ENCODE results near the gene CDS2. TPM values are rescaled to one million over a fixed set of nuclear protein-coding genes. Genes with fewer than 3 reads are reported as not detected.

The CDS2 gene
- total RNA-seq, 2 experiments from 2014 or later: 37.5 to 41.9 TPM

DNA sequence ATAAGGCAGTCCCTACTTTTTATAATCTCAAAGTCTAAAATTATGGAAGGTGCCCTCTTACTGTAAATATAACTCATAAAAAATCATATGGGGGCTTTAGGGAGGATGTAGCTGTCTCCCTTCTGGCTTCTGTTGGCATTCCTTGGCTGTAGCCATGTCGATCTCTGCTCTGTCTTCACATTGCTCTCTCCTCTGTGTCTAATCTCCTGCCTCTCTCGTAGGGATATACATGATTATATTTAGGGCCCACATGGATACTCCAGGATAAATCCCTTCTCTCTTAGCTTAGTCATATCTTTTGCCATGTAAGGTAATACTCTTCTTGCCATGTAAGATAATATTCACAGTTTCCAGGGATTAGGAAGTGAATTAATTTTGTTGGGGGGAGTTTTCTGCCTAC, 28.6 kb downstream of the CDS2 start:
- H3K4me1 Mint-ChIP-seq: peaks cover 47% of the 10 kb centered on the region
- no peak overlapping the region for H3K27ac Mint-ChIP-seq

DNA sequence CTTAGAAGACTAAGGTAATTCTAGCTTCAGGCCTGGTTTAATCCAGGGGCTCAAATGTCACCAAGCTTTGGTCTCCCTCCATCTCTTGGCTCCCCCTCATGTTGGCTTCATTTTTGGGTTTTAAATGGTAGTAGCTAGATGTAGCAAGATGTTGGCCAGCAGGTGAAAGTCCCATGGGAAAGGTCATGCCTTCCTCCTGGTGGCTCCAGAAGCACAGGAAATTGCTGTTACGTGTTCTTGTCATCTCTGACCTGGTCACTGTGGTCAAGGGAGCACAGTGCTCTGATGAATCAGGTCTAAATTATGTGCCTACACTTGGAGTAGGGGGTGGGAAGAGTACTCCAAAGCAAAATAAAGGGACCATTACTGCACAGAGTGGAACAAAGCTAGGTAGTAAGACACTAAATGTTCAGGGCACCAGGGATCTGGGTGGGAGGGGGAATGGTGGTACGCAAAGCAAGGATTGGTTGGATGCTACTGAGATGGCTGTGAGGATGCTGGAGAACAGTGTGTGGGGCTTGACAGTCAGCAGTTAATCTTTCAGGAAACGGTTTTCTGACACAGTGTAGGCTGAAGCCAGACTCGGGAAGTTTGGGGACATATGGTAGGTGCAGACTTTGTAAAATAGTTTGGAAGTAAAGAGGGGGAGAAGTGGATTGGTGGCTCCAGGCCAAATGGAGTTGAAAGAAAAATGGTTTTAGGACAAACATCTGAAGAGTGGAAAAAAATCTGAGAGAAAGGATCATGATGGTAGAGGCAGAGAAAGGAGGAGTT, 30.1 kb downstream of the CDS2 start:
- H3K4me3 Mint-ChIP-seq: no peak overlapping the region
- H3K4me1 Mint-ChIP-seq: peaks cover 55% of the 10 kb centered on the region
- no peak for DNase-seq
- H3K27me3 Mint-ChIP-seq: no peaks in the 10 kb centered on the region
- H3K27ac Mint-ChIP-seq: no peak overlapping the region
- H3K36me3 Mint-ChIP-seq: peaks cover 4% of the 10 kb centered on the region
- no peaks in the 10 kb centered on the region for H3K9me3 Mint-ChIP-seq

More for the DNA sequence above, 28.6 kb downstream of the CDS2 start:
- DNase-seq: no peak
- Mint-ChIP-seq H3K36me3 (peaks cover 4% of the 10 kb centered on the region), H3K9me3 (no peaks in the 10 kb centered on the region), H3K4me3 (no peak overlapping the region), H3K27me3 (no peaks in the 10 kb centered on the region)

DNA sequence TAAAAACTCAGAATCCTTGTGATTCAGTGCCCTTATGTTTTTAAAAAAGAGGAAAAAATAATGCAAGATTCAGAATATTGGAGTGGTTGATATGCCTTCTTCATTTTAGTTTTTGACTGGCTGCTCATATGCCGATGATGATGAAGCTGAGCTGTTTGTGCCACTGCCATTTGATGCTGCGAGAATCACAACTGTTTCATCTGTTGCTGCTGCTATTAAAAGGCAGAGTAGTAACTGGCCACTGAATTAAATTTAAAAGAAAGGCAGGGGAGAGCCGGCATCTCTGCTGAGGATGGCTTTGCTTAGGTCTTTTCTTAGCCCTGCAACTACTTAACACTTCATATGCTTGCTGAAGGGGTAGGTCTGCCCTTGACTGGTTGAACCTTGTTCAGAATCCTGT, 33.1 kb downstream of the CDS2 start:
- no peak for DNase-seq
- H3K4me3 Mint-ChIP-seq: no peak overlapping the region
- H3K9me3 Mint-ChIP-seq: no peaks in the 10 kb centered on the region
- H3K4me1 Mint-ChIP-seq: peaks cover 45% of the 10 kb centered on the region
- H3K27ac Mint-ChIP-seq: no peak overlapping the region
- H3K27me3 Mint-ChIP-seq: no peaks in the 10 kb centered on the region
- no peaks in the 10 kb centered on the region for H3K36me3 Mint-ChIP-seq

DNA sequence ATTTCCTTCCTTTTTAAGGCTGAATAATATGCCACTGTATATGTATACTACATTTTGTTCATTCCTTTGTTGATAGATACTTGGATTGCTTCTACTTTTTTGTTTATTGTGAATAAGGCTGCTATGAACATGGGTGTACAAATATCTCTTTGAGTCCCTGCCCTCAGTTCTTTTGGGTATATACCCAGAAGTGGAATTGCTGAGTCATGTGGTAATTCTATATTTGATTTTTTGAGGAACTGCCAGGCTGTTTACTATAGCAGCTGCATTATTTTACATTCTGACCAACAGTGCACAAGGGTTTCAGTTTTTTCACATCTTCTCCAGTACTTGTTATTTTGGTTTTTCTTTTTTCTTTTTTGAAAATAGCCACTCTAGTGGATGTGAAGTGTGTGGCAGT, 34.1 kb downstream of the CDS2 start:
- no peak overlapping the region for H3K4me3 Mint-ChIP-seq

DNA sequence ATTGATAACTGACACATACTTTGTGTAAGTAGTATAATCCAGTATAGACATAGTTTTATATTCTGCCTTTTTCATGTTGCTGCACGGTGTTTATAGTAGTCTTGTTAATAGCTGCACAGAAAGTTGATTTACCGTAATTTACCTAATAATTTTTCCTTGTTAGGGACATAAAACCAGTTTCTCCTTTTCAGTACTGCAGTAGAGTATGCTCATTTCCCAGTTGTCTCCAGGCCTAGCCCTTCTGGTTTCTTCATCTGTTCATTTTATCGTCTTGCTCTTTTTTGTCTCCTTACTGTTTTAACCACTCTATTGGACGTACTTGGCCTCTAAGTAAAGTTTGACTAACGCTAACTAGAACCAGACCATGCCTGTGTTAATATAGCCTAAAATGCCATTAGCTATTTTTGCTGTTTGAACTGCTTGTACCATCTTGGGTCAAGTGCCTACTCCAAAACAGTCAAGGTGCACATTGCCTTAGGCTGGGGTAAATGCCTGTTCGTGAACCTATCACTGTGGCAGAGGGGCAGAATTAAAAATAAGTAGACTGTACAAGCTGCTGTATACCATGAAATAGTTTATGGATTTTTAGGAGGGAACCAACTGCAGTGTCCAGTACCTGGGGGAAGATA, 34.8 kb downstream of the CDS2 start:
- Mint-ChIP-seq H3K4me1 (peaks cover 44% of the 10 kb centered on the region), H3K27me3 (no peaks in the 10 kb centered on the region), H3K4me3 (no peak overlapping the region), H3K36me3 (no peaks in the 10 kb centered on the region), H3K27ac (no peak overlapping the region), H3K9me3 (no peaks in the 10 kb centered on the region)
- no peak for DNase-seq

More for the DNA sequence above, 34.1 kb downstream of the CDS2 start:
- Mint-ChIP-seq H3K36me3 (no peaks in the 10 kb centered on the region), H3K9me3 (no peaks in the 10 kb centered on the region), H3K27me3 (no peaks in the 10 kb centered on the region), H3K27ac (no peak overlapping the region), H3K4me1 (peaks cover 43% of the 10 kb centered on the region)
- DNase-seq: no peak

DNA sequence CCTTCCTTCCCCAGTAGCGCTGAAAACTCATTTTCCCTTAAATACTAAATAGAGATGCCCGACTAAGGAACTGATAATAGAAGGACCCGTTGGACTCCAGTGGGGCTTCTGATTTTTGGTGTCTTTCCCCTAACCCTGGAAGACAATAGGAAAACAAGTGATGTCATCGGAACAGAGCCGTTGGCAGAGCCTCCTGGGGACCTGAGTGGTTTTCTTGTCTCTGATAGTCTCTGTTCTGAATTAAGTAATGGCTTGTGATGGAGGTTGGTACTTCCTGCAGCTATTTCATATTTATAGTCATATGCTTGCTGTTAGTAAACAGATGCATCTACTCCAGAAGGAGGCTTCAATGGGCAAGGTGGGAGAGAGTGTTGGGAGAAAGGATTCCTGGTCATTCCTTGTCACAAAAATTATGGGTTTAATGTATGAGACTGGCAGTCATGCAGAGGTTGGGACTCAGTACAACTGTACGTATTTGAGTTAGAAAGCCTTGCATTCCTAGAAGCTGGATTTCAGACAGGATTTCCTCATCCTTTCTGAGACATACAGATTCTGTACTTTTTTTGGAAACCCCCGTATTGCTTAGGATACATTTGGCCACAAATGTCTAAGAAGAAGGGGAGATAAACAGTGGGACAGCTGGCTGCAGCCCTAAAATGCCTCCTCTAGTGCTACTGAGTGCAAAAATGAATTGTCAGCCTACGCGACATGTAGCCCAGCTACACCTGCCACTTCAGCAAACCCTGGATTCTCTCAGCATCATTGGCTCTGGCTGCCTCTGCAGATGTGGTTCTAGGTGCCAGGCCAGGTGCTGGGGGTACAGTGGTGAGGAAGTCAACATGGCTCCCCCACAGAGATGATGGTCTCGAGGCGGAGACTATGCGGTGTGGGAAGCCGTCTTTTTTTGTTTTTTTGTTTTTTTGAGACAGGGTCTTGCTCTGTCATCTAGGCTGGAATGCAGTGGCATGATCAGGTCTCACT, 38.1 kb downstream of the CDS2 start:
- Mint-ChIP-seq H3K27ac (no peak overlapping the region), H3K4me1 (peaks cover 63% of the 10 kb centered on the region), H3K36me3 (no peaks in the 10 kb centered on the region)

DNA sequence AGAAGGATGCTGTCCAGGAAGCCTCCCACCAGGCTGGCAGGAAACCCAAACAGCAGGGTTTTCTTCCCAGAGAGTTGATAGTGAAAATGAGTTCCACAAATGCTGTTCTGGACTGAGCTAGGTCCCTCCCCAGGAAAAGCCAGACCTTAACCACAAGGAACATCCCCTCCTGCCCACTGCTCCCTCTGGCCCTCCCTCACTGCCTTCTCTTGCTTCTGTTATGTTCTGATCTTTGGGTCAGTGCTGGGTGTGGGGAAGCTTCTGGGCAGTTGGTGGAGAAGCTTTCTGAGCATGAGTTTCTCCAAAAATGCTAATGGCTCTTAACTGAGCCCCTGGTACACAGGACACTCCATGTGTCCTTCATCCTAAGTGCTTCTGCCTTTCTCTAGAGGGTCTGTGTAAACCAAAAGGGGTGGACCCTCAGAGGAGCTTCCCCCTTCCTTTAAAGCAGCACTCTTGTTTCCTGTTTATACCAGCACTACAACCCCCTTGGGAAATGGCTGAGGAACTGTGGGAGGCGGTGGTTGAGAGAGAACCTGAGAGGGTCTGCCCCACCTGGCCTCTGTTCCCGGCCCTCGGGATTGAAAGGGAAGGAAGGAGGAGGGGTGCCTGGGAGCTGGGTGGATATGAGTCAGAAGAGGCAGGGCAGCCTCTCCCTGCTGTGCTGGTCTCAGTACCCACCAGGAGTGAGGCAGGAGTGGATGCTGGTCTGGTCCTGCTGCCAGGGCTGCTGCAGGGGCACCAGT, 42.0 kb downstream of the CDS2 start:
- Mint-ChIP-seq H3K4me3 (peak overlapping the region; percentile 16), H3K27ac (peak overlapping the region; percentile 59), H3K4me1 (peaks cover 64% of the 10 kb centered on the region), H3K36me3 (no peaks in the 10 kb centered on the region), H3K9me3 (no peaks in the 10 kb centered on the region), H3K27me3 (no peaks in the 10 kb centered on the region)
- no peak for DNase-seq

More for the DNA sequence above, 38.1 kb downstream of the CDS2 start:
- Mint-ChIP-seq H3K4me3 (no peak overlapping the region), H3K9me3 (no peaks in the 10 kb centered on the region), H3K27me3 (no peaks in the 10 kb centered on the region)
- DNase-seq: no peak

DNA sequence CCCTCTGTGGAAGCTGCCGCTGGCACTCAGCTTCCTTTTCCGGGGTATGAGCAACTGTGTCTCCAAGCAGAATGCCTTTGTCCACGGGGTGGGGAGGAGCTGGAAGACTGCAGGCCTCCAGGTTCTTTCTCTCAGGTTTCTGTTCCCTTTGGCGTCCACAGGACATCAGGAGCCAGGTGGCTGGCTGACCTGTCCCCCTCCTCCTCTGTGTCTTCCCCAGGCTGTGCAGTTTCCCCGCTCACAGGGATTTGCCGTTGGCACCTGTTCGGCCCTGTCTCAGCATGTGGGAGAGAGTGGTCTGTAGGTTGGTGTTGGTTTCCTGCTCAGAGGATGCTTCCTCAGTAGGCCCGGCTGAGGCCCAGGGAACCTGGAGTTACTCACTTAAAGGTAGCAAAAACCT, 43.5 kb downstream of the CDS2 start:
- H3K4me1 Mint-ChIP-seq: peaks cover 55% of the 10 kb centered on the region
- no peaks in the 10 kb centered on the region for H3K27me3 Mint-ChIP-seq
- no peak for DNase-seq
- H3K4me3 Mint-ChIP-seq: no peak overlapping the region
- no peaks in the 10 kb centered on the region for H3K36me3 Mint-ChIP-seq
- no peaks in the 10 kb centered on the region for H3K9me3 Mint-ChIP-seq
- peak overlapping the region; percentile 22 for H3K27ac Mint-ChIP-seq

DNA sequence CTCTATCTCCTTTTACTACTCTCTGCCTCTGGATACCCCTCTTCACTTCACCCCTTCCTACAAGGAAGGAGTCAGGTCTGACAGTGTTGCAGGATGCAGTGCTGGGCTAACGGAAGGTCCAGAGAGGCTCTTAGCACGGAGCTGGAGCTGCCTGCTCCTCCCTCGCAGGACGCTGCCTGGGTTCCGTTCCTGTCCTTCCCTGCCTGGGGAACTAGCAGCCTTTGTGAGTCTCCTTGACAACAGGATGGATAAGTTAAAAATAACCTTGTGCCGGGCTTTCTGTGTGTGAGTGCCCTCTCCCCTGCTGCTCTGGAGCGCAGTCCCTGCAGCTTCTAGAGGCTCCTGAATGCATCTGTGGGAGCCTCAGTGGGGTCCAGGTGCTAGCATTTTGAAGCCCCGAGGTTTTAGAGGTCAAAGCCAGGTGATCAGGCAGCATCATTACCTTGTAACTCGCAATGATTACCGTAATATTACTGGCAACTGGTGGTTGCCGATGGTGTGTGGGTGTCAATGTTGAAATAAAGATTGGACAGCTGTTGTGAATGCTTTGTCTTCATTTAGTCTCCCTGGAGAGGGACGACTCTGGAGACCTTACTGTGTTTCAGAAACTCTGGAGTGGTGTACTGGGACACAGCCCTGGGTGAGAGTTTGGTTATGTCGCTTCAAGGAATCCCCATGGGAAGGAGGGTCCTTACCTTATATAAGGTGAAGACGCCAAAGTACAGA, 44.4 kb downstream of the CDS2 start:
- Mint-ChIP-seq H3K4me3 (no peak overlapping the region), H3K27ac (no peak overlapping the region)

DNA sequence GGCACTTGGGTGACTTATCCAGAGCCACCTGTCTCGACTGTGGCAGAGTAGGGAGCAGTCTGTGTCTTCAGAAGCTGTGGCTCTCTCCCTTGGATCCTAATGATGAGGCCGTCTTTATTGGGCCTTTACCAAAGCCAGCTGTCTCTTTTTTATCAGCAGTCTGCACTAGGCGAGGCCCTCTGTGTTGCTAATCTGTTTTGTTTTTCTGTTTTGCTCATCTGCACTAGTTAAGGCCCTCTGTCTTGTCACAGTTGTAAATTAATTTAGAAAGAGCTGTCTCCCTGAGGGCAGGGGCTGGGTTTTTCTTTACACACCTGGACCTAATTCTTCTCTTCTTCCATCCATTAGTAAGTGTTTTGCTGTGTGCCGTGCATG, 45.0 kb downstream of the CDS2 start:
- Mint-ChIP-seq H3K27ac (no peak overlapping the region), H3K4me1 (peaks cover 41% of the 10 kb centered on the region), H3K4me3 (no peak overlapping the region), H3K27me3 (no peaks in the 10 kb centered on the region), H3K9me3 (no peaks in the 10 kb centered on the region), H3K36me3 (peaks cover 5% of the 10 kb centered on the region)
- DNase-seq: no peak

More for the DNA sequence above, 44.4 kb downstream of the CDS2 start:
- no peaks in the 10 kb centered on the region for H3K27me3 Mint-ChIP-seq
- H3K9me3 Mint-ChIP-seq: no peaks in the 10 kb centered on the region
- H3K4me1 Mint-ChIP-seq: peaks cover 47% of the 10 kb centered on the region
- DNase-seq: no peak
- H3K36me3 Mint-ChIP-seq: no peaks in the 10 kb centered on the region

DNA sequence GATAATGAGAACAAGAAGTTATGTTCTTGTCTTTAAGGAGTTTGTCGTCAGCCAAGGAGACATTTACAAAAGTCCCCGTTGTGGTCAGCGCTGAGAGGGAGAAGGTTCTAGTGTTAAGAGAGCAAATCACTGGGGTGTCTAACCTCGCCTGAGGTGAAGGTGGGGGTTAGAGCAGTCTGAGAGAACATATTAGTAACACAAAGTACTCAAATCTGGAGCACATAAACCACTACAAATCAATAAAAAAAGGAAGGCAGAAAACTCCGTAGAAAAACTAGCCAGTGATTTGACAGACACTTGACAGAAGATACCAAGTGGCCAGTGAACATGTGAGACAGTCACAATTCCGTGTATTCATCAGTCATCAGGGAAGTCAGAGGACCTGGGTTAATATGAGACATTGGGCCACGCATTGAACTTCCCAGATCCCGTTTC, 45.4 kb downstream of the CDS2 start:
- DNase-seq: no peak
- Mint-ChIP-seq H3K4me3 (no peak overlapping the region), H3K36me3 (peaks cover 5% of the 10 kb centered on the region), H3K27ac (no peak overlapping the region), H3K9me3 (no peaks in the 10 kb centered on the region), H3K27me3 (no peaks in the 10 kb centered on the region), H3K4me1 (peaks cover 37% of the 10 kb centered on the region)

DNA sequence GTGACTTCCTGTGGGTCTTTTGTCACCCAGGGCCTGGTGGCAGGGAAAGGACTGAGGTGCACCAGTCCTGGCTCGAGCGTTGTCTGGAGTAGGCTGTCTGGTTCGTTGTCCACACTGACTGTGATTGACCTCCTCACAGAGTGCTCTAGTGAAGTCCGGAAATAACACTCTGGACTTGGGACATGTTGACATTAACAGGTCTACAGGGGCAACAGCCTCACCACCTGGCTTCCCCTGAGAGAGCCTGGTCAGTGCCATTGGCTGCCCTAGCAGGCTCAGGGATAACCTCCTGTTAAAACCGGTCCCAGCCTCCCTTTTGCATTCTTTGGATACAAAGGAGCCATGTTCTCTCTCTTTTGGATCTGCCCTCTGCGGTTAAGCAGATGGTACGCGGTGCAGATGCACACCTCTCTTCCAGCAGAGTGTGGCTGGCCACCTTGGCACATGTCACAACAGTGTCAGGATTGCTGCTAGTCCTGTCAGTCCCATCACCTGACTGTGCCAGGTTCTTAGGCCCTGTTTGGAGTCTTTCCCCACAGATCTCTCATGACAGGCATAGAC, 46.2 kb downstream of the CDS2 start:
- Mint-ChIP-seq H3K9me3 (no peaks in the 10 kb centered on the region), H3K27me3 (no peaks in the 10 kb centered on the region), H3K27ac (no peak overlapping the region), H3K36me3 (peaks cover 7% of the 10 kb centered on the region), H3K4me3 (no peak overlapping the region), H3K4me1 (peaks cover 30% of the 10 kb centered on the region)
- no peak for DNase-seq

DNA sequence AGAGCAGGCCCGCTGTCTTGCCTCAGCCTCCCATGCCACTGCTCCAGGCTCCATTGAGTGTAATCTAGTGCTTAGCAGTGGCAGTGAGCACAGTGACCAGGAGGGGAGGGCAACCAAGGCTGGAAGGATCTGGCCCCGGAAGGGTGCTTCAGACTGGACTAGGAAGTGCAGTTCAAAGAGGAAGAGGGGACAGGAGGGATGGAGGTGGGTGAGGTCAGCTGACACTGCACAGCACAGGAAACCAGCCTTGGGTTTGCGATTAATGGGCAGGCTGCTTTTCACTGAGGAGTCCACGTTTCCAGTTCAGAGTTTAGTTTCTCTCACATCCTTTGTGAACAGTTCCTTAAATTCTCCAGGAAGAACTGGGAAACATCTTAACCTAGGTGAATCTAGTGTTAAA, 46.9 kb downstream of the CDS2 start:
- DNase-seq: no peak
- Mint-ChIP-seq H3K36me3 (peaks cover 10% of the 10 kb centered on the region), H3K4me3 (no peak overlapping the region), H3K27me3 (no peaks in the 10 kb centered on the region), H3K4me1 (peaks cover 25% of the 10 kb centered on the region), H3K9me3 (no peaks in the 10 kb centered on the region), H3K27ac (peak overlapping the region; percentile 57)

DNA sequence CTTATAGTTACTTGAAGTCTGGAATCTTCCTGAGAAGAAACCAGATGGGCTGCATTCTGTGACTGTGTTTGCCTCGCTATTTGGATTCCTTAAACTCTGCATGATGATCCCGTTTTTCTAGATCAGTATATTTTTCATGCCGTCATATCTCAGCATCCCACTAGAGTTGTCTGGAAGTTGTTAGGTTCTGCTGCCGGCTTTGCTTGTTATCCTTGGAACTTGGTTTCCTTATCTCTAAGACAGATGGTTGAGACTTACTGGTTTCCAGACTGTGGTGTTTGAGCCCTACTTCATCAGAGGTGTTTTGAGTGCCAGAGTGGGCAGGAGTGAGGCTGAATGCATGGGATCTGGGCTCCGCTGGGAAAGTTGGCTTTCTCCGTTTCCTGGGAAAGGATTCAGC, 50.3 kb downstream of the CDS2 start:
- H3K36me3 Mint-ChIP-seq: peaks cover 14% of the 10 kb centered on the region
- no peaks in the 10 kb centered on the region for H3K27me3 Mint-ChIP-seq
- no peak for DNase-seq
- H3K4me3 Mint-ChIP-seq: no peak overlapping the region
- no peak overlapping the region for H3K27ac Mint-ChIP-seq
- peaks cover 8% of the 10 kb centered on the region for H3K4me1 Mint-ChIP-seq
- no peaks in the 10 kb centered on the region for H3K9me3 Mint-ChIP-seq
